22Rv1 (cell line): ENCODE data around the gene KDM4B.

Experiments
- ZFX ChIP-seq: fragments of 450-650 bp; IDR thresholded peaks from 2 replicates; pipeline ENCODE4 v1.6.1; 2017; ENCODE audit warnings: antibody characterized with exemption, borderline replicate concordance
- TF ChIP-seq, protein P1 (sequence below): fragments of 450-650 bp; IDR thresholded peaks from 2 replicates; pipeline ENCODE4 v1.5.1; 2017; ENCODE audit warnings: mild to moderate bottlenecking

DNA sequence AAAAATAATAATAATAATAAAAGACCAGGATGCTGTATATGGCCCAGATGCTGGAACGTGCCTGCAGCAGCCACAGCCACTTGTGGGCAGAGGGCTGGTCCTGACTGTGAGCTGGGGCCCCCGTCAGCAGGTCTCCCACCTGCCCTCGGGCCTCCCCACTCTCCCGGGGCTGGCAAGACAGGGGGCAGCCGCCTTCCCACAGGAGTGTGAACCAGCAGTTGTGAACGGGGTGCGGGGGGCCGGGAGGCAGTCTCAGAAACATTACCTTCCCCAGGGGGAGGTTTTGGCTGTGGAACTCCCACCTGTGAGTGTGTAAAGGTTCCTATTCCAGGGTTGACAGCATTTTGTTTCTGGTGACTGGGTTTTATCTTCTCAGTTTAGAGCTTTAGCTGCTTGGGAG is 151.4 kb downstream of the KDM4B start:
- TF ChIP-seq, protein P1, sequence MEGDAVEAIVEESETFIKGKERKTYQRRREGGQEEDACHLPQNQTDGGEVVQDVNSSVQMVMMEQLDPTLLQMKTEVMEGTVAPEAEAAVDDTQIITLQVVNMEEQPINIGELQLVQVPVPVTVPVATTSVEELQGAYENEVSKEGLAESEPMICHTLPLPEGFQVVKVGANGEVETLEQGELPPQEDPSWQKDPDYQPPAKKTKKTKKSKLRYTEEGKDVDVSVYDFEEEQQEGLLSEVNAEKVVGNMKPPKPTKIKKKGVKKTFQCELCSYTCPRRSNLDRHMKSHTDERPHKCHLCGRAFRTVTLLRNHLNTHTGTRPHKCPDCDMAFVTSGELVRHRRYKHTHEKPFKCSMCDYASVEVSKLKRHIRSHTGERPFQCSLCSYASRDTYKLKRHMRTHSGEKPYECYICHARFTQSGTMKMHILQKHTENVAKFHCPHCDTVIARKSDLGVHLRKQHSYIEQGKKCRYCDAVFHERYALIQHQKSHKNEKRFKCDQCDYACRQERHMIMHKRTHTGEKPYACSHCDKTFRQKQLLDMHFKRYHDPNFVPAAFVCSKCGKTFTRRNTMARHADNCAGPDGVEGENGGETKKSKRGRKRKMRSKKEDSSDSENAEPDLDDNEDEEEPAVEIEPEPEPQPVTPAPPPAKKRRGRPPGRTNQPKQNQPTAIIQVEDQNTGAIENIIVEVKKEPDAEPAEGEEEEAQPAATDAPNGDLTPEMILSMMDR: no peak
- TF ChIP-seq ZFX: no peak
